Chondrocyte (in vitro differentiated cells): Measurements from ENCODE around the gene TMEM178B. TPM values are rescaled to one million over a fixed set of nuclear protein-coding genes. Genes with fewer than 3 reads are reported as not detected.

Experiments
- DNase-seq: peaks from one replicate; pipeline ENCODE4 v3.0.0; 2021; ENCODE audit warnings: mixed read lengths, low spot score
- H3K27ac Mint-ChIP-seq: one replicate; pipeline ENCODE4 v1.8.0; 2021; ENCODE audit warnings: mild to moderate bottlenecking, moderate library complexity, mixed read lengths; ENCODE audit not compliant: unreplicated experiment
- H3K27me3 Mint-ChIP-seq: 2 replicates; pipeline ENCODE4 v1.8.0; 2021; ENCODE audit warnings: low read depth, mixed read lengths
- H3K36me3 Mint-ChIP-seq: 2 replicates; pipeline ENCODE4 v1.8.0; 2021; ENCODE audit warnings: low read depth, mixed read lengths
- H3K4me1 Mint-ChIP-seq: 2 replicates; pipeline ENCODE4 v1.8.0; 2021; ENCODE audit warnings: low read depth, mild to moderate bottlenecking, mixed read lengths
- H3K4me3 Mint-ChIP-seq: one replicate; pipeline ENCODE4 v1.8.0; 2021; ENCODE audit warnings: mild to moderate bottlenecking, moderate library complexity, mixed read lengths; ENCODE audit not compliant: unreplicated experiment
- H3K9me3 Mint-ChIP-seq: 2 replicates; pipeline ENCODE4 v1.8.0; 2021; ENCODE audit warnings: low read depth, mixed read lengths
- CTCF ChIP-seq: fragments of 200-600 bp; sonication (generic); IDR thresholded peaks from 2 replicates; pipeline ENCODE4 v1.5.0; 2021; ENCODE audit warnings: antibody characterized with exemption, mild to moderate bottlenecking, moderate library complexity
- total RNA-seq: library from RNA; stranded (reverse); gene quantifications from 3 replicates; pipeline ENCODE4 v1.2.1, GENCODE V29; 2021

Gene TMEM178B
- total RNA-seq, 1 donor from 2014 or later, result 0.92 TPM

DNA sequence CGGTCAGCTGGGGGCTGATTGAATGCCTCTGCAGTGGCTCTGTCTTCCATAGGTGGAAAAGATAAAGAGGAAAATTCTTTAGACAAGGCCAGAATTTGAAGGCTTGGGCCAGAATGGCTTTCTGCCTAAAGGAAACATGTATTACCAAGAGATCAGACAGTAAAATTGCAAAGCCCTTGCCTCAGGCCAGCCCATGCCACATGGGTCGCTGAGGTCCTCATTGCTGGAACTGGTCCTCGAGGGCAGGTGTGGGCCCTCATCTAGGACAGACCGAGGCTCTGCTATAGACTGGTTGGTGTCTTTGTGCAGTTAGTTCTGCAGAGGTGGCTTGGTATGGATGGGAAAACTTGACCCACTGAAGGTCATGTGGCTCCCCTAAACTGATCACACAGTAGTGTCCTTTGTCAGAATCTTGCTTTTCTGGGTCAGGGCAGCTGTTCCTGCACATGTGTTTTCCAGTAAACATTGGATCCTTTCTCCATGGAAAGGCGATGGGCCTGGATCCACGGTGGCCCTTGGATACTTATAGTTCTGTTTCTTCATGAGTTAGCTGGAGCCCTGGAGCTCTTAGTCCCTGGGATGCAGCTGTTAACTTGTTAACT is 80.4 kb downstream of the TMEM178B start:
- Mint-ChIP-seq H3K36me3 (no peaks in the 10 kb centered on the region), H3K9me3 (no peaks in the 10 kb centered on the region), H3K4me3 (no peak overlapping the region), H3K4me1 (peaks cover 10% of the 10 kb centered on the region), H3K27me3 (no peaks in the 10 kb centered on the region), H3K27ac (no peak overlapping the region)
- TF ChIP-seq CTCF, result no peak
- DNase-seq, result no peak

DNA sequence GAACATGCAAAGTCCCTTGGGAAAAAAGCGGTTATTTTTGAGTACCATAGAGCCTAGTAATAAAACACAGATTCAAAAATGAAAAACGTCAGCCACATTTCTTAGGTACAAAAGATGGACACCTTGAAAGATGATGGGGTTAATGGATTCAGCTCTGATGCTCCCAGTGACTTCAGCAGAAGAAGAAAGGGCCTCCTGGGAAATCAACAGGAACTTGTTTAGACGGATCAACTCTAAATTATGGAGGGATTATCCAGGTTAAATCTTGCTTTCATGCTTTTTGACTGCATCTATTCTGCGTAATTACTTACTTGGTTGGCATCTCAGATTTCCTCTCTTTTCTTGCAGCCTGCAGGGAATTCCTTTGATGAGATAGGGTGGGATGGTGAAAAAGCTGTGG is 82.5 kb downstream of the TMEM178B start:
- H3K9me3 Mint-ChIP-seq, result no peaks in the 10 kb centered on the region
- no peak overlapping the region for H3K27ac Mint-ChIP-seq
- no peaks in the 10 kb centered on the region for H3K27me3 Mint-ChIP-seq
- no peak overlapping the region for H3K4me3 Mint-ChIP-seq
- H3K36me3 Mint-ChIP-seq, result no peaks in the 10 kb centered on the region
- DNase-seq, result no peak
- no peak for TF ChIP-seq CTCF
- H3K4me1 Mint-ChIP-seq, result peaks cover 10% of the 10 kb centered on the region

GRCh38 chr7:141157138-141157765 is 83.4 kb downstream of the TMEM178B start:
- no peak overlapping the region for H3K27ac Mint-ChIP-seq

GRCh38 chr7:141158561-141158960 is 84.7 kb downstream of the TMEM178B start:
- Mint-ChIP-seq H3K4me1 (peaks cover 10% of the 10 kb centered on the region), H3K4me3 (no peak overlapping the region), H3K27ac (peak overlapping the region; percentile 74)

More at GRCh38 chr7:141157138-141157765, 83.4 kb downstream of the TMEM178B start:
- Mint-ChIP-seq H3K4me3 (no peak overlapping the region), H3K27me3 (no peaks in the 10 kb centered on the region), H3K4me1 (peaks cover 10% of the 10 kb centered on the region), H3K9me3 (no peaks in the 10 kb centered on the region), H3K36me3 (no peaks in the 10 kb centered on the region)
- TF ChIP-seq CTCF, result no peak
- no peak for DNase-seq

More at GRCh38 chr7:141158561-141158960, 84.7 kb downstream of the TMEM178B start:
- no peak for TF ChIP-seq CTCF
- Mint-ChIP-seq H3K9me3 (peaks cover 5% of the 10 kb centered on the region), H3K27me3 (no peaks in the 10 kb centered on the region), H3K36me3 (no peaks in the 10 kb centered on the region)
- DNase-seq, result no peak
